AG04450 (cell line): ENCODE results near the gene STOML1. TPM values are rescaled to one million over a fixed set of nuclear protein-coding genes. Genes with fewer than 3 reads are reported as not detected.
A peak's percentile ranks its signal among the peaks of the same experiment; 100 is the strongest.
"Not testable (repeated sequence)": the region's sequence is repeated elsewhere in the genome, so short reads cannot be mapped to it uniquely, and the experiment has no call there.

Experiments
- CTCF ChIA-PET: fragments of 300-600, 350-600 bp; formaldehyde crosslinking; extraction: SDS; loops from one replicate; lab custom pipeline; 2022; ENCODE audit warnings: antibody characterized with exemption, inconsistent platforms; lab: Charles Lee
- POLR2A ChIA-PET: fragments of 350-600 bp; formaldehyde crosslinking; extraction: SDS; loops from one replicate; lab custom pipeline; 2021; ENCODE audit warnings: antibody characterized with exemption, inconsistent platforms; lab: Yijun Ruan, JAX
- DNase-seq: peaks from one replicate; pipeline ENCODE4 v3.0.0-alpha.2; 2011; ENCODE audit warnings: low read depth, low spot score
- H3K27ac ChIP-seq: one replicate; pipeline ENCODE4 v1.5.1; 2012; ENCODE audit warnings: low read depth, low read length, control low read depth
- H3K27me3 ChIP-seq: one replicate; pipeline ENCODE4 v1.6.0; 2012; ENCODE audit warnings: low read length; ENCODE audit not compliant: control insufficient read depth, insufficient read depth
- H3K4me3 ChIP-seq: 2 replicates; pipeline ENCODE4 v1.5.1; 2011; ENCODE audit warnings: mild to moderate bottlenecking, low read depth, low read length, control low read depth
- H3K9me3 ChIP-seq: 2 replicates; pipeline ENCODE4 v1.5.1; 2012; ENCODE audit warnings: low read length; ENCODE audit not compliant: control insufficient read depth, insufficient read depth
- polyA plus RNA-seq: library from polyadenylated mRNA; depleted of rRNA; stranded (reverse); fragments of >200 nt; gene quantifications from 2 replicates; pipeline ENCODE4 v1.2.3, GENCODE V29; 2011
- TF ChIP-seq, protein P1 (sequence below): IDR thresholded peaks from 2 replicates; pipeline ENCODE4 v1.5.1; 2011; ENCODE audit warnings: low read depth, low read length, control low read depth, inconsistent platforms

The STOML1 gene
- polyA plus RNA-seq, 1 experiment, result 7.3 TPM

DNA sequence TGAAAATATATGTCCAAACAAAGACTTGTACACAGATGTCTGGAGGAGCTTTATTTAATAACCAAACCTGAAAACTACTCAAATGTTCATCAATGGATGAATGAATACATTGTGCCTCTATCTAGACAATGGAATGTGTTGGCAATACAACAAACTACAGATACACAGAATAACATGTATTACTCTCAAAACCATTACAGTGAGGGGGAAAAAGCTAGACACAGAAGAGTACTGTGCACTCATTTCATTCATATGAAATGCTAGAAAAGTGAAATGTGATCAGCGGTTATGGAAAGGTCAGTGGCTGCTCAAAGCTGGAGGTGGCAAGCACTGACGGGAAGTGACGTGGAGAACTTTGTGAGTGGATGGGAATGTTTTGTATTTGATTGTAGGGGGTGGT, 13.2 kb downstream of the STOML1 start:
- no peaks in the 10 kb centered on the region for H3K27me3 ChIP-seq
- no peak overlapping the region for H3K4me3 ChIP-seq
- peaks cover 3% of the 10 kb centered on the region; the same call in 1 of the 2 replicates for H3K9me3 ChIP-seq
- no peak for DNase-seq
- POLR2A ChIA-PET, result no interaction called here
- CTCF ChIA-PET, result interaction anchor here (0.7 to 2.1 kb wide), 5 partner anchors 14 to 344 kb away, joined by 3 to 10 read pairs (median 5); no protein-coding TSS in a partner anchor
- H3K27ac ChIP-seq, result no peak overlapping the region
- TF ChIP-seq, protein P1, sequence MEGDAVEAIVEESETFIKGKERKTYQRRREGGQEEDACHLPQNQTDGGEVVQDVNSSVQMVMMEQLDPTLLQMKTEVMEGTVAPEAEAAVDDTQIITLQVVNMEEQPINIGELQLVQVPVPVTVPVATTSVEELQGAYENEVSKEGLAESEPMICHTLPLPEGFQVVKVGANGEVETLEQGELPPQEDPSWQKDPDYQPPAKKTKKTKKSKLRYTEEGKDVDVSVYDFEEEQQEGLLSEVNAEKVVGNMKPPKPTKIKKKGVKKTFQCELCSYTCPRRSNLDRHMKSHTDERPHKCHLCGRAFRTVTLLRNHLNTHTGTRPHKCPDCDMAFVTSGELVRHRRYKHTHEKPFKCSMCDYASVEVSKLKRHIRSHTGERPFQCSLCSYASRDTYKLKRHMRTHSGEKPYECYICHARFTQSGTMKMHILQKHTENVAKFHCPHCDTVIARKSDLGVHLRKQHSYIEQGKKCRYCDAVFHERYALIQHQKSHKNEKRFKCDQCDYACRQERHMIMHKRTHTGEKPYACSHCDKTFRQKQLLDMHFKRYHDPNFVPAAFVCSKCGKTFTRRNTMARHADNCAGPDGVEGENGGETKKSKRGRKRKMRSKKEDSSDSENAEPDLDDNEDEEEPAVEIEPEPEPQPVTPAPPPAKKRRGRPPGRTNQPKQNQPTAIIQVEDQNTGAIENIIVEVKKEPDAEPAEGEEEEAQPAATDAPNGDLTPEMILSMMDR, result no peak

DNA sequence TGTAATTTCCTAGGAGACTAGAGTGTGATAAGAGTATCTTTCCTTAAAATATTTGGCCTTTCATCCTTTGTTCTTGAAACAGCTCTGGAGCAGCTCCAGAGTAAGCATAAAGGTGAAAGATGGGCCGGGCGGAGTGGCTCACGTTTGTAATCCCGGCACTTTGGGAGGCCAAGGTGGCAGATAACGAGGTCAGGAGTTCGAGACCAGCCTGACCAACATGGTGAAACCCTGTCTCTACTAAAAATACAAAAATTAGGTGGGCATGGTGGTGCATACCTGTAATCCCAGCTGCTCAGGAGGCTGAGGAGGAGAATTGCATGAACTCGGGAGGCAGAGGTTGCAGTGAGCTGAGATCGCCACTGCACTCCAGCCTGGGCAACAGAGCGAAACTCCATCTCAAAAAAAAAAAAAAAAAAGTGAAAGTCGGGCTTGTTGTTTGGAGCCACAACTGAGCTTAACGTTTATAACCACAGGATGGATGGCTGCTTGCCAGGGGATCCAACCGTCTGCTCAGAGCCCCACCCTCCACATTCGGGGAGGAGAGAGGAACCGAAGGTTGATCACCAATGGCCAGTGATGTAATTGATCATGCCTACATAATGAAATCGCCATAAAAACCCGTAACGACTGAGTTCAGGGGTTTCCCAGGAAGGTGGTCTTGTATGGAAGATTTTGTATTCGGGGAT, 16.5 kb downstream of the STOML1 start:
- H3K27ac ChIP-seq, H3K4me3 ChIP-seq, H3K27me3 ChIP-seq, DNase-seq, H3K9me3 ChIP-seq: not testable (repeated sequence)
- CTCF ChIA-PET, result interaction anchor here (0.6 to 7.3 kb wide), 12 partner anchors 9 to 703 kb away, joined by 3 to 163 read pairs (median 4); no protein-coding TSS in a partner anchor
- POLR2A ChIA-PET, result interaction anchor here (1.0 kb wide), 1 partner anchor 19 kb away, joined by 4 read pairs; the partner anchor contains the start of gene PML

DNA sequence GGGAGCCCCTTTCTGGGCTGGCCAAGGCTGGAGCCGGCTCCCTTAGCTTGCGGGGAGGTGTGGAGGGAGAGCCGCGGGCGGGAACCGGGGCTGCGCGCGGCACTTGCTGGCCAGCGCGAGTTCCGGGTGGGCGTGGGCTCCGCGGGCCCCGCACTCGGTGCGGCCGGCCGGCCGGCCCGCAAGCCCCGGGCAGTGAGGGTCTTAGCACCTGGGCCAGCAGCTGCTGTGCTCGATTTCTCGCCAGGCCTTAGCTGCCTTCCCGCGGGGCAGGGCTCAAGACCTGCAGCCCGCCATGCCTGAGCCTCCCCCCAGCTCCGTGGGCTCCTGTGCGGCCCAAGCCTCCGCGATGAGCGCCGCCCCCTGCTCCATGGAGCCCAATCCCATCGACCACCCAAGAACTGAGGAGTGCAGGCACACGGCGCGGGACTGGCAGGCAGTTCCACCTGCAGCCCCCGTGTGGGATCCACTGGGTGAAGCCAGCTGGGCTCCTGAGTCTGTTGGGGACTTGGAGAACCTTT, 18.4 kb downstream of the STOML1 start:
- CTCF ChIA-PET, result interaction anchor here (0.8 to 7.3 kb wide), 20 partner anchors 9 to 350 kb away, joined by 3 to 163 read pairs (median 9); partner anchors contain the start of gene STOML1
- POLR2A ChIA-PET, DNase-seq, H3K4me3 ChIP-seq, H3K9me3 ChIP-seq, H3K27me3 ChIP-seq, H3K27ac ChIP-seq: not testable (repeated sequence)

DNA sequence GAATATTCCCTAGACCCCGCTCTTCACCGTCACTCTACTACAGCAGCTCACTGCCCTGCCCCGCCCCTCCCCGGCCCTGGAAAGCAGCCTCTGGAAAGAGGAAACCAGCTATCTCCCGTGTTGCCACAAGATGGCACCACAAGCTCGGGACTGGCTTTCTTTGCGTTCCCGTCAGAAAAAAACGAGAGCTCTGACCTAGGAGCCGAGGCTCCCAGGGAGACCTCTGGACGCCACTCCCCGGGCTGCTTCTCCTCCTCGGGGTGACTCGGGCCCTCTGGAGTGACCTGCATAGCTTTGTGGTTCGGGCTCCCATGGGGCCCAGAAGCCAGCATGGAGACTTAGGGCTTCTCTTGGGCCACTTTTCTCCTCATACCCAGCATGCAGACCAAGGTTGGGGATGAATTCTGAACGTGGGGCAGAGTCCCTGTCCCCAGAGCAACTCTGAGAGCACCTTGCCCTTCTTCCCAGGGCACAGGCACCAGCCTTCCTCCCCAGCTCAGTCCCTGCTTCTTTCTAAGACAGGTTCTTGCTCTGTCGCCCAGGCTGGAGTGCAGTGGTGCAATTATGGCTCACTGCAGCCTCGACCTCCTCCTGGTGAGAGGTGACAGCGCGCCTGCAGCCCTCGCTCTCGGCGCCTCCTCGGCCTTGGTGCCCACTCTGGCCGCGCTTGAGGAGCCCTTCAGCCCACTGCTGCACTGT, 19.0 kb downstream of the STOML1 start:
- H3K4me3 ChIP-seq, result peak overlapping the region; percentile 29; the same call in 1 of the 2 replicates
- TF ChIP-seq, protein P1, result peak; percentile 92
- no peaks in the 10 kb centered on the region for H3K27me3 ChIP-seq
- peaks cover 3% of the 10 kb centered on the region; the same call in 1 of the 2 replicates for H3K9me3 ChIP-seq
- POLR2A ChIA-PET, result interaction anchor here (0.6 to 1.1 kb wide), 3 partner anchors 21 to 64 kb away, joined by 3 to 10 read pairs (median 7); partner anchors contain the start of gene PML
- CTCF ChIA-PET, result interaction anchor here (0.5 to 7.3 kb wide), 56 partner anchors 9 to 741 kb away, joined by 3 to 163 read pairs (median 5); partner anchors contain the start of genes ISLR, PML, STOML1 and TBC1D21
- peak; percentile 51 for DNase-seq
- no peak overlapping the region for H3K27ac ChIP-seq

DNA sequence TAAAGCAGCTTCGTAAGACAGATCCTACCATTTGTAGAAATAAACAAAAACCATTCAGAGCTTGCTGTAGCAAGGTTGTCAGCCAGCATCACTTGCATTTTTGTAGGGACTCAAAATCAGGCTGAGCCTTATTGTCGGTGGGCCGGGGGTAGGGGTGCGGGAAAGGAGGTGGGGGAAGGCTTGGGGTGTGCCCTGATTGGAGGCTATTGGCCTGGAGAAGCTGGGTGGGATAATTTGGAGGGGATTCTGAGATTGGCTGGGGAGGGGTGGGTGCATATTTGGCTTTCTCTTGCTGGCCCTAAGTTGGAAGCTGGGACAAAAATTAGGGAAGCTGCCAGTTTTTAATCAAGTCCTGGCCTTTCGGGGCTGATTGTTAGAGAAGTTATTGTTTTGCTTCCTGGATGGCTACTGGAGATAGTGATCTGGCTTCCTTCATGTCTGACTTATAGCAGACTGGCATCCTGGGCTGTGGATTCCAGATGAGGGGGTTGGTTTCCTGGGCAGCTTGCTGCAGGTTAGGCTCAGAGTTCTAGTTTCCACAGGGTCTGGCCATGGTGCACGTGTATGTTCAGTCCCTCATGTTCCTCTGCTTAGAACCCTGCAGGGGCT, 22.8 kb downstream of the STOML1 start:
- no peak for DNase-seq
- H3K27ac ChIP-seq, result no peak overlapping the region
- TF ChIP-seq, protein P1, result no peak
- H3K9me3 ChIP-seq, result no peaks in the 10 kb centered on the region; the same call in 1 of the 2 replicates
- ChIA-PET CTCF (interaction anchor here (1.1 to 7.3 kb wide), 5 partner anchors 18 to 338 kb away, joined by 3 to 163 read pairs (median 8); no protein-coding TSS in a partner anchor), POLR2A (interaction anchor here (1.1 kb wide), 1 partner anchor 18 kb away, joined by 5 read pairs; no protein-coding TSS in a partner anchor)
- H3K4me3 ChIP-seq, result no peak overlapping the region
- H3K27me3 ChIP-seq, result no peaks in the 10 kb centered on the region
